Mesenchymal stem cell (in vitro differentiated cells and primary cell): ENCODE data around the gene KCNE1.
"Not testable (repeated sequence)": the region's sequence is repeated elsewhere in the genome, so short reads cannot be mapped to it uniquely, and the experiment has no call there.

Source experiments
- DNase-seq: peaks from one replicate; pipeline ENCODE4 v3.0.0-alpha.2; 2013
- H2AFZ ChIP-seq: one replicate; pipeline ENCODE4 v1.6.1; 2013; ENCODE audit warnings: low read depth, mild to moderate bottlenecking, control low read depth, inconsistent platforms, low read length, moderate library complexity
- H2AK5ac ChIP-seq: 2 replicates; pipeline ENCODE4 v1.6.1; 2013; ENCODE audit warnings: low read length, moderate library complexity, mild to moderate bottlenecking, inconsistent platforms; ENCODE audit not compliant: severe bottlenecking
- H2BK120ac ChIP-seq: one replicate; pipeline ENCODE4 v1.6.1; 2013; ENCODE audit warnings: low read depth, mild to moderate bottlenecking, inconsistent platforms, low read length, moderate library complexity
- H2BK12ac ChIP-seq, 2 experiments: one replicate each; pipeline ENCODE4 v1.6.1; 2013; ENCODE audit warnings: inconsistent platforms in 2 of 2, low read length in 2 of 2, mild to moderate bottlenecking in 2 of 2, moderate library complexity in 2 of 2, control low read depth in 1 of 2
- H2BK15ac ChIP-seq: one replicate; pipeline ENCODE4 v1.6.1; 2013; ENCODE audit warnings: mild to moderate bottlenecking, low read depth, inconsistent platforms; ENCODE audit not compliant: poor library complexity, severe bottlenecking
- H2BK5ac ChIP-seq: 2 replicates; pipeline ENCODE4 v1.6.1; 2013; ENCODE audit warnings: low read depth, mild to moderate bottlenecking, low read length, control low read depth, inconsistent platforms; ENCODE audit not compliant: poor library complexity, severe bottlenecking
- H3K14ac ChIP-seq, 2 experiments: one replicate each; pipeline ENCODE4 v1.6.1; 2013; ENCODE audit warnings: inconsistent platforms in 2 of 2, low read length in 2 of 2, control low read depth in 1 of 2, mild to moderate bottlenecking in 1 of 2, moderate library complexity in 1 of 2
- H3K18ac ChIP-seq, 2 experiments: one replicate each; pipeline ENCODE4 v1.6.1; 2013; ENCODE audit warnings: inconsistent platforms in 2 of 2, low read length in 2 of 2, control low read depth in 1 of 2, low read depth in 1 of 2, mild to moderate bottlenecking in 1 of 2
- H3K23ac ChIP-seq, 2 experiments: one replicate each; pipeline ENCODE4 v1.6.1; 2013; ENCODE audit warnings: inconsistent platforms in 2 of 2, low read length in 2 of 2, mild to moderate bottlenecking in 2 of 2, moderate library complexity in 2 of 2, control low read depth in 1 of 2
- H3K27ac ChIP-seq: 2 replicates; pipeline ENCODE4 v1.5.1; 2013; ENCODE audit warnings: mild to moderate bottlenecking, moderate library complexity, low read length, control low read depth, inconsistent platforms; ENCODE audit not compliant: poor library complexity, severe bottlenecking
- H3K27me3 ChIP-seq, 2 experiments: 2 replicates each; pipeline versions ENCODE4 v1.6.1 to v1.7.0; 2013; ENCODE audit warnings: low read length in 2 of 2, mild to moderate bottlenecking in 2 of 2, moderate library complexity in 2 of 2, control low read depth in 1 of 2, inconsistent platforms in 1 of 2; ENCODE audit not compliant: control insufficient read depth in 1 of 2, insufficient read depth in 1 of 2
- H3K36me3 ChIP-seq, 2 experiments: 2 replicates each; pipeline versions ENCODE4 v1.6.1 to v1.7.0; 2013; ENCODE audit warnings: low read length in 2 of 2, control low read depth in 1 of 2, inconsistent platforms in 1 of 2, low read depth in 1 of 2, mild to moderate bottlenecking in 1 of 2; ENCODE audit not compliant: insufficient read depth in 2 of 2, control insufficient read depth in 1 of 2
- H3K4ac ChIP-seq, 2 experiments: one replicate each; pipeline ENCODE4 v1.6.1; 2013; ENCODE audit warnings: inconsistent platforms in 2 of 2, low read length in 2 of 2, mild to moderate bottlenecking in 2 of 2, moderate library complexity in 2 of 2, control low read depth in 1 of 2, low read depth in 1 of 2
- H3K4me1 ChIP-seq: 2 replicates; pipeline ENCODE4 v1.6.1; 2013; ENCODE audit warnings: low read depth, low read length, control low read depth; ENCODE audit not compliant: control insufficient read depth, insufficient read depth
- H3K4me2 ChIP-seq: 2 replicates; pipeline ENCODE4 v1.6.1; 2013; ENCODE audit warnings: low read length, mild to moderate bottlenecking, inconsistent platforms; ENCODE audit not compliant: poor library complexity, severe bottlenecking
- H3K4me3 ChIP-seq, 2 experiments: 2 replicates each; pipeline versions ENCODE4 v1.5.1 to v1.7.0; 2013; ENCODE audit warnings: low read length in 2 of 2, mild to moderate bottlenecking in 2 of 2, control low read depth in 1 of 2, low read depth in 1 of 2; ENCODE audit not compliant: insufficient read depth in 1 of 2
- H3K79me1 ChIP-seq: replicated peaks from 2 replicates; pipeline ENCODE4 v1.6.1; 2013; ENCODE audit warnings: mild to moderate bottlenecking, control low read depth, low read length, inconsistent platforms; ENCODE audit not compliant: poor library complexity, severe bottlenecking
- H3K9ac ChIP-seq: 2 replicates; pipeline ENCODE4 v1.7.0; 2013; ENCODE audit warnings: mild to moderate bottlenecking, low read length, moderate library complexity
- H3K9me3 ChIP-seq: 2 replicates; pipeline ENCODE4 v1.7.0; 2013; ENCODE audit warnings: mild to moderate bottlenecking, low read length; ENCODE audit not compliant: control insufficient read depth
- H4K8ac ChIP-seq: one replicate; pipeline ENCODE4 v1.6.1; 2013; ENCODE audit warnings: inconsistent platforms, mild to moderate bottlenecking, low read length, moderate library complexity
- H4K91ac ChIP-seq: one replicate; pipeline ENCODE4 v1.6.1; 2013; ENCODE audit warnings: mild to moderate bottlenecking, low read length, inconsistent platforms
- WGBS: methylation state at CpG from one replicate; pipeline ENCODE4 v1.1.7; 2013; ENCODE audit warnings: mixed read lengths; 5-methylcytosine and 5-hydroxymethylcytosine counted together

Gene KCNE1

DNA sequence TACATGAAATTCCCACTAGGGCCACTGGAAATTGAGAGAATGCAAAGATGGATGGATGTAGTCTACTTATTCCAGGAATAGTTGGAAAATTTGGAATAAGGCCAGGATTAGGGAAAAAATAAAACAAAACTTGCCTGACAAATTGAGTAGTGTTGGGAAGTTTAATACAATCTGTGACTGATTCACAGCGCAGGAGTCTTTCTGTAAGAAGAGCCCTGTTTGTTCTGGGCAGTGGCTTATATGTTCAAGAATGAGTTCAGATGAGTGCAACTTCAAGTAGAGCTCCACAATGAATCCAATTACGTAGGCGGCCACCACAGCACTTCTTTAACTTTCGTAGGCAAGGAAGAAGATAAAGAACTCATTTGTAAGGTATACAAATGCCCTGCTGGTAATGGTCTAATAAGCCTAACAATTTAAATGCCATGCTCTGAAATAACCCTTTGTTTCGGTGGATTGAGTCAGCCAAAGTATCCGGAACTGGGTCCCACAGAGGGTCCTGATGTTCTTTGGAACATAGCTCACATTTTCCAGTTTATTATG is 47.1 kb upstream of the KCNE1 start:
- H3K4ac ChIP-seq = no peak overlapping the region
- H3K9me3 ChIP-seq = no peaks in the 10 kb centered on the region
- H3K23ac ChIP-seq = no peak overlapping the region
- peaks cover 4% of the 10 kb centered on the region for H3K79me1 ChIP-seq
- H2BK12ac ChIP-seq = no peak overlapping the region
- no peaks in the 10 kb centered on the region for H3K4me1 ChIP-seq
- no peak overlapping the region for H3K4me3 ChIP-seq
- H3K27ac ChIP-seq = no peak overlapping the region
- H3K27me3 ChIP-seq = no peaks in the 10 kb centered on the region
- no peak overlapping the region for H3K9ac ChIP-seq
- H2AFZ ChIP-seq = no peak overlapping the region
- H3K14ac ChIP-seq = no peak overlapping the region
- DNase-seq = no peak
- no peak overlapping the region for H3K18ac ChIP-seq
- H4K91ac ChIP-seq = no peak overlapping the region
- no peaks in the 10 kb centered on the region for H3K36me3 ChIP-seq
- 93% methylated on average over 6 of the region's 6 CpGs for WGBS
- H2BK5ac ChIP-seq = no peak overlapping the region
- no peak overlapping the region for H2BK15ac ChIP-seq
- H2BK120ac ChIP-seq = no peak overlapping the region
- H2AK5ac ChIP-seq = no peak overlapping the region
- no peak overlapping the region for H4K8ac ChIP-seq
- H3K4me2 ChIP-seq = no peak overlapping the region

DNA sequence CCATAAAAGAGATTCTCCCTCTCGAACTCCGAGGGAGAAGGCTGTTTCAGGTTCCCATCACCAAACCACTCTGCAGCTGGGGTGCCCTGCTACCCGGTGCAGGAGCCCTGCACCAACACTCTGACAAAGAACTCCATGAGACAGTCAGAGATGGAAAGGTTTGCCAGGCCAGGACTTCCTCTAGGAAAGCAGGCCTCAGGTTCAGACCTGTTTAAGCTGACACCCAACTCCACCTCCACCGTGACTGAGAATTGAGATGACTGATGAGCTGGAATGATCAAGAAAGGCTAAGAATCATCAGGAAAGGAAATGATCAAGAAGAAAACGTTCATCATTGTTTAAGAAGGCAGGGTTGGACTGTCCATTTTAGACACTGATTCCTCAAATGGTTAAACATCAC is 46.2 kb upstream of the KCNE1 start:
- Histone ChIP-seq H3K27ac (no peak overlapping the region), H3K27me3 (no peaks in the 10 kb centered on the region), H3K9me3 (no peaks in the 10 kb centered on the region), H2BK5ac (no peak overlapping the region), H2AK5ac (no peak overlapping the region), H4K91ac (no peak overlapping the region), H3K18ac (no peak overlapping the region), H2AFZ (no peak overlapping the region), H3K14ac (no peak overlapping the region), H3K4me3 (no peak overlapping the region), H3K4ac (no peak overlapping the region), H2BK15ac (no peak overlapping the region), H3K36me3 (no peaks in the 10 kb centered on the region), H3K4me1 (no peaks in the 10 kb centered on the region), H4K8ac (no peak overlapping the region), H3K79me1 (peaks cover 4% of the 10 kb centered on the region), H3K4me2 (no peak overlapping the region), H3K23ac (no peak overlapping the region), H2BK12ac (no peak overlapping the region), H2BK120ac (no peak overlapping the region), H3K9ac (no peak overlapping the region)
- 85% methylated on average over 4 of the region's 5 CpGs for WGBS
- no peak for DNase-seq

DNA sequence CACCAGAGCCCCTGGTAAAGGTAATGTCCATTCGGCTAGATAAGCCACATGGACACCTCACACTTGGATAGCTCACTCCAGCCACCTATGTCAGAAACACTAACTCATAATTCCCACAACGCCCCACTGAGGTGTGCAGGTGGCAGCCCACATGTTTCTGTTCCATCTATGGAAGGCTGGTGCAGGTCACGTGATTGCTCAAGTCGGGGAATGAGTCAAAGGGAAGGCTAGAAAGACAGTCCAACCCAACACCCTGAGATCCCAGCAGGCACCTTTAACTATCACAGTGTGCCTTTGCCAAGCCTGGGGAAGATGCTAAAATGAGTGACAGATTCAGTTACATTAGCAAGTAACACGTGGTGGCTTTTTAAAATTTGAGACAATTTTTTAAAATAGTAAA is 45.3 kb upstream of the KCNE1 start:
- no peak overlapping the region for H2BK15ac ChIP-seq
- no peak overlapping the region for H3K9ac ChIP-seq
- H2AFZ ChIP-seq = no peak overlapping the region
- no peaks in the 10 kb centered on the region for H3K9me3 ChIP-seq
- no peak overlapping the region for H2BK5ac ChIP-seq
- WGBS = 93% methylated on average over 4 of the region's 5 CpGs
- H3K4me3 ChIP-seq = no peak overlapping the region
- no peak overlapping the region for H3K14ac ChIP-seq
- no peak overlapping the region for H4K91ac ChIP-seq
- H2BK12ac ChIP-seq = no peak overlapping the region
- no peak overlapping the region for H3K27ac ChIP-seq
- H4K8ac ChIP-seq = no peak overlapping the region
- H3K79me1 ChIP-seq = peaks cover 6% of the 10 kb centered on the region
- peaks cover 2% of the 10 kb centered on the region for H3K4me1 ChIP-seq
- H3K27me3 ChIP-seq = no peaks in the 10 kb centered on the region
- H3K4ac ChIP-seq = no peak overlapping the region
- H2AK5ac ChIP-seq = no peak overlapping the region
- no peak overlapping the region for H3K18ac ChIP-seq
- H2BK120ac ChIP-seq = no peak overlapping the region
- H3K23ac ChIP-seq = no peak overlapping the region
- H3K36me3 ChIP-seq = no peaks in the 10 kb centered on the region
- no peak for DNase-seq
- no peak overlapping the region for H3K4me2 ChIP-seq

DNA sequence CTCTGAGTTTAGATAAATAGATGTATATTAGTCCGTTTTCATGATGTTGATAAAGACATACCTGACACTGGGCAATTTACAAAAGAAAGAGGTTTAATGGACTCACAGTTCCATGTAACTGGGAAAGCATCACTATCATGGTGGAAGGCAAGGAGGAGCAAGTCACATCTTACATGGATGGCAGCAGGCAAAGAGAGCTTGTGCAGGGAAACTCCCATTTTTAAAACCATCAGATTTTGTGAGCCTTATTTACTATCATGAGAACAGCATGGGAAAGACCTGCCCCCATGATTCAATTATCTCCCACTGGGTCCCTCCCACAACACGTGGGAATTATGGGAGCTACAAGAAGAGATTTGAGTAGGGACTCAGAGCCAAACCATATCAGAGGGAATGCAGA is 42.7 kb upstream of the KCNE1 start:
- not testable (repeated sequence) for H3K23ac ChIP-seq, H3K14ac ChIP-seq, H3K4me2 ChIP-seq, DNase-seq, H3K27me3 ChIP-seq, H3K4me3 ChIP-seq, H3K4me1 ChIP-seq, H3K36me3 ChIP-seq, H2BK5ac ChIP-seq, H3K9me3 ChIP-seq, H2BK120ac ChIP-seq, H3K18ac ChIP-seq, H4K91ac ChIP-seq, H3K9ac ChIP-seq, H2BK15ac ChIP-seq, H3K4ac ChIP-seq, H2AFZ ChIP-seq, H4K8ac ChIP-seq, H2BK12ac ChIP-seq, H2AK5ac ChIP-seq, H3K27ac ChIP-seq
- peaks cover 12% of the 10 kb centered on the region for H3K79me1 ChIP-seq
- 95% methylated on average over 2 of the region's 2 CpGs for WGBS
